ENCODE results near the gene PLCE1.

Gene PLCE1

DNA sequence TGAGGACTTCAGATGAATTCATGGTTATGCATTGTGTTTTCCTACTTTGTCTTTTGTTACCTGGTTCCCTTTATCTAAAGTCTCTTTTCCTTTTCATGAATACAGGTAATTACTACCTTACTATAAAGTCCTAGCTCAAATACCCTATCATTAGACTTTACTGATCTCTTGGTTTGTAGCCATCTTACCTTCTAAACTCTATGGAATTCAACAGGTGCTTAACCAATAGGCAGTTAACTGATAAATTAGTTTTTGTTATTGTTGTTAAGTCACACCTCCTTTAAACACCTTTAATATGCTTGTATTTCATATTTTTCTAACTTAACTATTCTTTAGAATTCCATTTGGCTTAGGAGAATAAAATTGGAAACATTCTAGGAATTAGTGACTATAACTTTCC, 30.7 kb downstream of the PLCE1 start:
- TF ChIP-seq, protein P1, sequence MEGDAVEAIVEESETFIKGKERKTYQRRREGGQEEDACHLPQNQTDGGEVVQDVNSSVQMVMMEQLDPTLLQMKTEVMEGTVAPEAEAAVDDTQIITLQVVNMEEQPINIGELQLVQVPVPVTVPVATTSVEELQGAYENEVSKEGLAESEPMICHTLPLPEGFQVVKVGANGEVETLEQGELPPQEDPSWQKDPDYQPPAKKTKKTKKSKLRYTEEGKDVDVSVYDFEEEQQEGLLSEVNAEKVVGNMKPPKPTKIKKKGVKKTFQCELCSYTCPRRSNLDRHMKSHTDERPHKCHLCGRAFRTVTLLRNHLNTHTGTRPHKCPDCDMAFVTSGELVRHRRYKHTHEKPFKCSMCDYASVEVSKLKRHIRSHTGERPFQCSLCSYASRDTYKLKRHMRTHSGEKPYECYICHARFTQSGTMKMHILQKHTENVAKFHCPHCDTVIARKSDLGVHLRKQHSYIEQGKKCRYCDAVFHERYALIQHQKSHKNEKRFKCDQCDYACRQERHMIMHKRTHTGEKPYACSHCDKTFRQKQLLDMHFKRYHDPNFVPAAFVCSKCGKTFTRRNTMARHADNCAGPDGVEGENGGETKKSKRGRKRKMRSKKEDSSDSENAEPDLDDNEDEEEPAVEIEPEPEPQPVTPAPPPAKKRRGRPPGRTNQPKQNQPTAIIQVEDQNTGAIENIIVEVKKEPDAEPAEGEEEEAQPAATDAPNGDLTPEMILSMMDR (IDR thresholded peaks at IDR 0.05; ENCODE audit: control insufficient read depth, insufficient read depth, low read depth, low read length, missing control alignments) = no peak
- no peak overlapping the region for H3K4me3 ChIP-seq (ENCODE audit: control insufficient read depth, low read depth, low read length)

DNA sequence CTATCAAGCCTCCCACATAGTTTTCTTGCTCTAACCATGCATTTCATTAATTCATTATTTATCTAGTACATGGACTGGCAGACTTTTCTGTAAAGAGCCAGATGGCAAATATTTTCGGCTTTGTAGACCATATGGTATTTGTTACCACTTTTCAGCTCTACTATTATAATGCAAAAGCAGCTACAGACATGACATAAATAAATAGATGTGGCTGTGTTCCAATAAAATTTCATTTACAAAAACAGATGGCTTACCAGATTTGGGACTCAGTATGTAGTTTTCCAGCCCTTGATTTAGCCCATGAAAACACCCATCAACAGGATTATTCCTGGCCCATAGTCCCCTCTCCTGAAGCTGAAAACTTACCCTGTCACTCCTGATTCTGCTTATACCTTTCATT, 32.1 kb downstream of the PLCE1 start:
- DNase-seq (ENCODE audit: low read depth) = no peak
- TF ChIP-seq, protein P1 (IDR thresholded peaks at IDR 0.05; ENCODE audit: control insufficient read depth, insufficient read depth, low read depth, low read length, missing control alignments) = no peak
- no peak overlapping the region for H3K4me3 ChIP-seq (ENCODE audit: control insufficient read depth, low read depth, low read length)

More for the DNA sequence above, 30.7 kb downstream of the PLCE1 start:
- DNase-seq (ENCODE audit: low read depth) = no peak

DNA sequence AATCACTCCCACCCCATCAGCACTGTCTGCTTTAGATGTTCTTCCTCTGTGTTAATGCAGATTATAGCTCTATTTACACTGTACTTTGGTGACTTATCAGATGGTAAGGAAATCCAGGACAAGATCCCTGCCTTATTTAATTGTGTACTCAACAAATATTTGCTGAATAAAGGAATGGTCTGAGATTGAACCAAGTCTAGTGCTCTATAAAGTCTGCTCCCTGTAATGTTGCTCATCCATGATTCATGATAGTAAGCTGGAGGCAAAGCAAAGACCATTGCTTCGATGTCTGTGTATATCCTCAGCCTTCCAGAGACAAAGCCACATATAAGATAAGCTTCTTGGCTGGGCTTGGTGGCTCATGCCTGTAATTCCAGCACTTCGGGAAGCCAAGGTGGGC, 33.5 kb downstream of the PLCE1 start:
- TF ChIP-seq, protein P1 (IDR thresholded peaks at IDR 0.05; ENCODE audit: control insufficient read depth, insufficient read depth, low read depth, low read length, missing control alignments) = no peak
- DNase-seq (ENCODE audit: low read depth) = no peak
- no peak overlapping the region for H3K4me3 ChIP-seq (ENCODE audit: control insufficient read depth, low read depth, low read length)

DNA sequence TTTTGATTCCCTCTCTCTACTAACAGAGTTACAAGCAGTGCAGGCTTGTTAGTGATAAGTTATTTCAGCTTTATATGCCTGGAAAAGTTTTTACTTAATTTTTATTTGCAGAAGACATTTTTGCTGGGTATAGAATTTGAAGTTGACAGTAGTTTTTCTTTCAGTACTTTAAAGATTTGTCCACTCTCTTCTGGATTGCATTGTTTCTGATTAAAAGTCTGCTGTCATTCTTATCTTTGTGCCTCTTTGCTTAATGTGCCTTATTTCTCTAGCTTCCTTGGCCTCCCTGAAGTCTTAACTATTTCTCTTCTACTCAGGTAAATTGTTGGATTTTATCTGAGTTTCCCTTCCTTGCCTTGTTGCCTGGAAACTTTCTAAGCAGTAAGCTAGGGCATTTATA, 36.2 kb downstream of the PLCE1 start:
- TF ChIP-seq, protein P1 (IDR thresholded peaks at IDR 0.05; ENCODE audit: control insufficient read depth, insufficient read depth, low read depth, low read length, missing control alignments) = no peak
- H3K4me3 ChIP-seq (ENCODE audit: control insufficient read depth, low read depth, low read length) = no peak overlapping the region
- DNase-seq (ENCODE audit: low read depth) = no peak

DNA sequence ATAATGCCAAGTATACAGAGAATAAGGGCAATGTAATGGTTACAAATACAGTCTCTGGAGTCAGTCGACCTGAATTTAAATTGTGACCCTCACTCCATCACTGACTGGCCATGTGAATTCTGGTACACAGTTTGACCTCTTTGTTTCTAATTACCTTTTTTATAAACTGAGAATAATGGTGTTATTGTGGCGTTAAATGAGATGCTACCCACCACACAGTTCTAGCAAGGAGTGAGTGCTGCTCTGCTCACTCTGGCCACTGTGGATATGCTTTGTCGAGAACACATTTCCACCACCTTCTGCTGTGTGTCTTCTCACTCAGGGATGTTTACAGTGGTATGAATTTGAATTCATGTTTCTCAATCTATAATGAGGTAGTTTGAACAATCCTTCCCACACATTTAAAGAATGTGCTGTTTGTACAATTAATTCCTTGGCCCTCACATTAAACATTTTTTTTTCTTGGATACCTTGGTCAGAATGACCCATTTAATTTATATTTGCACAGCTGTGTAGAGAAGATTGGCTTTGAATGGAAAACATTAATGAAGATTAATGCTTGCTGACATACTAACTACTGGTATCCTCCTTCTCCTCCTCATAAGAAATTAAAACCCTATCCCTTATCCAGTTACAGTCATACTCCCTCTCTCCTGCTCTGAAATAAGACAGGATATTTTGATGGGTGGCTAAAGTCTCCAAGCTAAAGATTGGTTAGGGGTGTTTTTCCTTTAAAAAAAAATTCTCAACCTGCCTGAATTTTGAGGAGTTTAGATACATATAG, 42.4 kb downstream of the PLCE1 start:
- H3K4me3 ChIP-seq (ENCODE audit: control insufficient read depth, low read depth, low read length) = no peak overlapping the region
- TF ChIP-seq, protein P1 (IDR thresholded peaks at IDR 0.05; ENCODE audit: control insufficient read depth, insufficient read depth, low read depth, low read length, missing control alignments) = no peak
- no peak for DNase-seq (ENCODE audit: low read depth)

DNA sequence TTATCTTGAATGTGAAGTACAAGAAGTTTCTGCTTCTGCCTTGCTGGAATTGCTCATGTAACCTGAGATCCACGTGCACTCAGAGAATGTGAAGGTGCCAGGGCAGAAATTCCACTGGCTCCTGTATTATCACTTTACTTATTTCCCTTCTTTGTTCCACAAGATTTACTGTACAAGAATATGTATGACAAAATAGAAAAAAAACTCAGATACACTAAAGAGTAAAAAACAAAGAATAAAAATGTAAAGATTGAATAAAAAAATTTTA, 43.0 kb downstream of the PLCE1 start:
- TF ChIP-seq, protein P1 (IDR thresholded peaks at IDR 0.05; ENCODE audit: control insufficient read depth, insufficient read depth, low read depth, low read length, missing control alignments) = no peak
- DNase-seq (ENCODE audit: low read depth) = no peak
- no peak overlapping the region for H3K4me3 ChIP-seq (ENCODE audit: control insufficient read depth, low read depth, low read length)
